Hematopoietic multipotent progenitor cell treated with erythropoietin and hydrocortisone succinate and interleukin-3 and kit ligand, for 8 days (in vitro differentiated cells): ENCODE measurements around the gene RHOH.

Experiments used
- DNase-seq: peaks from one replicate; pipeline ENCODE4 v3.0.0-alpha.2; 2015

The RHOH gene

GRCh38 chr4:40238008-40238699 is 41.3 kb downstream of the RHOH start:
- no peak for DNase-seq

- peak; percentile 71 for DNase-seq
Measured at GRCh38 chr4:40238700-40239548, 42.1 kb downstream of the RHOH start.

- DNase-seq, result no peak
Measured at GRCh38 chr4:40240040-40240653, 43.3 kb downstream of the RHOH start.

GRCh38 chr4:40241026-40241425 is 44.2 kb downstream of the RHOH start:
- DNase-seq, result no peak

GRCh38 chr4:40241941-40242340 is 45.1 kb downstream of the RHOH start:
- DNase-seq, result no peak

DNA sequence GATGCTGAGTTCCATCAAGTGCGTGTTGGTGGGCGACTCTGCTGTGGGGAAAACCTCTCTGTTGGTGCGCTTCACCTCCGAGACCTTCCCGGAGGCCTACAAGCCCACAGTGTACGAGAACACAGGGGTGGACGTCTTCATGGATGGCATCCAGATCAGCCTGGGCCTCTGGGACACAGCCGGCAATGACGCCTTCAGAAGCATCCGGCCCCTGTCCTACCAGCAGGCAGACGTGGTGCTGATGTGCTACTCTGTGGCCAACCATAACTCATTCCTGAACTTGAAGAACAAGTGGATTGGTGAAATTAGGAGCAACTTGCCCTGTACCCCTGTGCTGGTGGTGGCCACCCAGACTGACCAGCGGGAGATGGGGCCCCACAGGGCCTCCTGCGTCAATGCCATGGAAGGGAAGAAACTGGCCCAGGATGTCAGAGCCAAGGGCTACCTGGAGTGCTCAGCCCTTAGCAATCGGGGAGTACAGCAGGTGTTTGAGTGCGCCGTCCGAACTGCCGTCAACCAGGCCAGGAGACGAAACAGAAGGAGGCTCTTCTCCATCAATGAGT is 46.6 kb downstream of the RHOH start:
- DNase-seq, result no peak

DNA sequence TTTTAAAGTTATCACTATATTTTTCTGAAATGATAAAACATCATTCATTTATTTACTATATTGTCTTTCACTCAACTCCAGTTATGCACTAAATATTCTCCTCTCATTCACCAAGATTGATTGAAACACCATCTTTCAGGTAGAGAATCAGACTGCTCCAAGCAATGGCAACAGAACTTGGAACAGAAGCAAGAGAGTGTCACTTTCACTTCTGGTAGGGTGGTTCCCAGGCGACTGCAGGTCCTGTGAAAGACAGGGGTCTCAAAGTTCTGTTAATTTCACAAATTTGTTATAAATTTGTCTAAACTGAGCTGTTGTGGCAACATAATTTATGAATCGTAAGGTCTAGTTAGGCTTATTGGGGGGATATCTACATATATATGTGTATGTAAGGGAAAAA is 47.8 kb downstream of the RHOH start:
- no peak for DNase-seq

DNA sequence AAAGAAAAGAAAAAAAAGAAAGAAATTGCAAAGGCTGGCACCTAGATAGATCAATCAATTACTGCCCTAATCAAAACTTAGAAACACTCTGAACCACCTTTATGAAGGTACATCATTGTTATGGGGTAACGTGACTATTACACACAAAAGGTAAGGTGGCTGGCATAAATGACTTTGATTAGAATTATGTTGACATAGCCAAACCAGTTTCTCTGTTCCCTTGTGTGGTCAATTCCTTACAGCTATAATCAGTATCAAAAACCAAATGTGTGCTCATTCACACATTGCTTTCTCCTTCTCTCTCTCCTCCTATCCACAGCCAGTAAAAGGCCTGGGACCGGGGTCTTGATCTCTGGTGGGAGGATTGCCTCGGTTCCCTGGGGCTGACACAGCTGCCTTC is 48.7 kb downstream of the RHOH start:
- DNase-seq, result no peak

DNA sequence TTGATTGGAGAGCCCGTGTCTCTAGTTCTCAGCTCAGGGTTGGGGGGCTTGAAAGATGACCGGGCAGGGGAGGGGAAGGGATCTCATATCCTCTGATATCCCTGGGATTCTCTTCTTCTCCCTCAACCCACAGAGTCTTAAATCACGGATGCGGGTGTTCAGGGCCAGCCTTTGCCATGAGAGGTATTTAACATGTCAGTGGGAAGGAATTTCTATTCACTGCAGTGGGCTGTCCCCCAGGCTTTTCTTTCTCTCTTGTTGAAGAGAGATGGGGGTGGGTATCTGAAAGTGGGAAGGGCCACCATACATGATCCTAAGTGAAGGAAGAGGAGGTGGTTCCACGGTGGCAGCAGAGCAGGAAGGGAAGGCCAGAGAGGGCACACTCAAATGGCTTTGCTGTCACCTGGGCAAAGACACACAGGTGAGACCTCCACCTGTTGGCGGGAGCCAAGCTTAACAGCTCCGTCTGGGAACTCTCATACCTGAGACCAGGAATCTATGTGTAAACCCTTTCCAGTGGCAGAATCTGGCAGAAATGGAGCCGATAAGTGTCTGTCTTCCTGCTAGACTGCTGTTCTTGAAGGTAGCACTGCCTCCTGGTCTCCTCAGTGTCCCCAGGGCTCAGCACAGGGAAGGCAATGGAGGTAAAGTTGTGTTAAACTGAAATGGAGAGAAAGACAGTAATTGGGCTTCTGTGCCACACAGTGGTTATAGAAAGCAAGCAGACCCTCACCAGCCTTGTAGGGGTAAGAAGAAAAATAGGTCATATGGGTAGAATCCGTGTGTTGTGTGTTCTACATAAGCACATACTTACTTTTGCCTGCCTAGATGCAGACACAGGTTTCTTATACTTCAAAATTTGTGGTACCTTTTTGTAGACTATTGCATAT is 49.4 kb downstream of the RHOH start:
- no peak for DNase-seq

DNA sequence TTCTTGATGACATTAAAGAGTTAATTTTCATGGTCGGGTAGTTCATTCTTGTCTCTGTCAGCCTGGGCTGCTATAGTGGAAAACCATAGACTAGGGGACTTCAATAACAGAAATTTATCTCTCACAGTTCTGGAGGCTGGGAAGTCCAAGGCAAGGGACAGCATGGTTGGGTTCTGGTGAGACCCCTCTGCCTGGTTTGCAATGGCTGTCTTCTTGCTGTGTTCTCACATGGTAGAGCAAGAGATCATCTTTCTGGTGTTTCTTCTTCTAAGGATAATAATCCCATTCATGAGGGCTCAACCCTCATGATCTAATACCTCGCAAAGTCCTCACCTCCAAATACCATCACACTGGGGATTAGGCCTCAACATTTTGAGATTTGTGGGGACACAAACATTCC is 50.1 kb downstream of the RHOH start:
- DNase-seq, result no peak

DNA sequence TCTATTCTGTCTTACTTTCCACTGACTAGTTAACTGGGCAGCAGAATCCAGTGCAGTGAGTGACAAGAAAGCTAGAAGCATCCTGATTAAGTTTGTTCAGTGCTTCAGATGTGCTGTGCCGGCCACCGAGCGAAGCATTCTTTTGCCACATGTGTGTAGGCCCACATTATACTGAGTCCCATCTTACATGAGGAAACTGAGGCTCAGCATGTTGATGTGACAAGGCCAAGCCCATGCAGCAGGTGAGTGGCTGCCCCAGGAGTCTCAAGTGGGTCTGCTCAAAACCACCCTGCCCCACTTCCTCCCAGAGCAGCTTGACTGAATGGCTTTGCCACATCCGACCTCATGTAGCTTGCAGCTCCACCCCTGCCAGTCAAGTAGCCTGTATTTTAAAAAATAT is 50.5 kb downstream of the RHOH start:
- DNase-seq, result no peak

DNA sequence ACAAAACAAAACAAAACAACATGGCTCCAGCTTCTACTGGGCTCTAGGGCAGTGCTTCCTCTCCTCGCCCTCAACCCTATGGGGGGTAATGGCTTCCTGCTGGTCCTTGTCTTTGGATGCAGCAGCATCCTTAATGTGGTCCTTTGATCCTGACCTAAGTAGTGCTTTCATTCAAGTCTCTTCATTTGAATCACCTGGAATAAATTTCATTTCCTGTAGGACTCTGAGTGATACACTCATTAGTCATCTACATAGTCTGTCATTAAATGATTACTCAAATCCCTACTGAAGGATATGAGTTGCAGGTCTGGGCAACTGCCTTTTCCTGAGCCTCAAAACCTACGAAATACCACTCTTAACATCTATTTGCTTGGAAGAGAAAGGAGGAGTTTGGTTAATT is 54.5 kb downstream of the RHOH start:
- no peak for DNase-seq

- no peak for DNase-seq
Measured at GRCh38 chr4:40253906-40254305, 57.1 kb downstream of the RHOH start.

DNA sequence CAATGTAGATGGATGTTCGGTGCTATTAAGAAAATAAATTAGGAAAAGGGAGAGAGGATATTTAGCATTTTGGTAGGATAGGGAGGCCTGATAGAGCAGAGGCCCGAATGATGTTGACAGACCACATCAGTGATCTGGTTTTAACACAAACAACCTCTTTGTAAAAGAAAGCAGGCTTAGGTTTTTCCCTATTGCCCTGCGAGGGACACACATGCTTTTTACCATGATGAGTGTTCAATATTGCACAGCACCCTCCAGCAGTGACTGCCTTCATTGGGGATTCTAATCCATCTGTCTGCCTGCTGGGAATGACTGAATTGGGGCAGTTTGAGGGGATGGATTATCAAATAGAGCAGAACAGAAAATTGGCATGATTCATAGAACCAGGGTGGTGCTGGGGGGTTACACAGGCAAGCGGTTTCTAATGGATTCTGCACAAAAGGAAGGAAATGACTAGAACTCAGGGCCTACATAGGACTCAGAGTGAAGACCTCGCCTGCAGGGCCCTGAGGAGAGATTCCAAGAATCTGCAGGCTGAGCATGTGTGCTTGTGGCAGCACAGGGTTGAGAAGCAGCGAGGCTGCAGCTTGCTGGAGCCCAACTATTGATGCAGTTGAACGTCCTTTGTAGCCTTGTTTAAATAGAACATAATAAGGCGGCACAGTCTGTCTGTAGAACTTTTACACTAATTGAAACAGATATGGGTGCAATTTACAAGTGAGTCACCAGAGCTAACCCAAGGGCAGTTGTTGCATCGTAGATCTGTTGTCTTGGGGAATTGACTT is 58.0 kb downstream of the RHOH start:
- no peak for DNase-seq

DNA sequence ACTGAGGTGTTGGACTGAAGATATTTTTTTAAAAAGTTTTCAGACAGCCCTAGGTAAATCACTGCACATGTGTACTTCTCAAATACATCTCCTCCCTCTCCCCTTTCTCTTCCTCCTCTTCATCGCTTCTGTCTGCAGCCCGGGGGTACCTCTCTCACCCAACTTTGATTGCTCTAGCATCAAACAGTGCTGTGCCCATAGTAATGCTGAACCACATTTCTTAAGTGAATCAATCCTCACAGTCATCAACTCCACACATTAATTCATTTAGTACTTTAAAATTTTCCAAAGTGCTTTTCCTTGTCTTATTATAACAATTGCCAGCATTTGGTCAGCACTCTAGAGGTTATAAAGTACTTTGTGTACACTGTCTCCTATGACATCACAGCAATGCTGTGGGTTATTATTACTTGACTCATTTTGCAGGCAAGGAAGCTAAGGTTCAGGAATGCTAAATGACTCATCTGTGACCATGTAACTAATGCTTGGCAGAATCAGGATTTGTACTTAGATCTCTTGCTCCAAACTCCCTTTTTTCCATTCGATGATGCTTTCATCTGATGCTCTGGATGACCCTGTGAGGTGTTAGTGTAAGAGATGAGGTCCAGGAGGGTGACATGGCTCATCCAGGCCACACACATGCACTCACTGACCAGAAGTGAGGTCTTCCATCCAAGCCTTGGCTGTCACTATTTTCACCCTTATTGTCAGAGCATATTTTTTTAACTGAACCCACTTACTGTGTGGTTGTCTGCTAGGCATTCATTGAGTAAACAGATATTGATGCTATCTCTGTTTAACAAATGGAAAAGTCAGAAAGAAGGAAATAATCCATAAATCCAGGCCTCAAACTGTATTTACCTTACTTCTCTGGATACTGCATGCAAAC is 58.8 kb downstream of the RHOH start:
- no peak for DNase-seq

GRCh38 chr4:40256329-40256728 is 59.5 kb downstream of the RHOH start:
- no peak for DNase-seq

DNA sequence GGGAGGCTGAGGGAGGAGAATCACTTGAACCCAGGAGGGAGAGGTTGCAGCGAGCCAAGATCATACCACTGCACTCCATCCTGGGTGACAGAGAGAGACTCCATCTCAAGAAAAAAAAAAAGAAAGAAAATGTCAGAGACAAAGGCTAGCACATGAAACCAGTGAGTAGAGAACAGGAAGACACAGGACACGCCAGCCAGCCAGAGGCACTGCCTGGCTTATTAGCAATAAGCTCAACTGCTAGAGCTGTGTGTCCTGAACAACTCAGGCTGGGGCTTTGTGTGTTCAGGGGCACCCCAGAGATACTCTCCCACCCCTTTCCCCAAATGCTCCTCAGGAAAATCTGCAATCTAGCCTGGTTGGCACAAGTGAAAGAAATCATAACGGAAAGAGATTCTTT is 60.0 kb downstream of the RHOH start:
- no peak for DNase-seq

GRCh38 chr4:40258627-40259026 is 61.8 kb downstream of the RHOH start:
- DNase-seq, result no peak

- no peak for DNase-seq
Measured at GRCh38 chr4:40261231-40262076, 64.6 kb downstream of the RHOH start.

DNA sequence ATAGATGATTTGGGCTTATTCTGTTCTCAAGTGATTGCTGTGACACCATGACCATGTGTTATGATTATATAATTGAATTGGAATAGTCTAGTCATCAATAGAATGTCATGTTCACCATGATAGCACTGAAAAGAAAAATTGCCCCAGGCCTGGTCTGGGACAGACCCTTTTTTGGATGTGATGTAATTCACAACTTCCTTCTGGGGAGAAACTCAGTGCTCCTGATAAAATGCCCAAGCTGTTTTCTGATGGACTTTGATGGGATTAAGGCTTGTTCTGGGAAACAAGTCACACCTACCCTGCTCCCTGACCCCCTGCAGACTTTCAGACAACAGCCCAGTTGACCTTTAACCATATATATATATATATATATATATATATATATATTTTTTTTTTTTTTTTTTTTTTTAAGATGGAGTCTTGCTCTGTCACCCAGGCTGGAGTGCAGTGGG is 65.3 kb downstream of the RHOH start:
- no peak for DNase-seq
